CD14-positive monocyte (primary cell): ENCODE data around the gene SLC10A7. TPM values are rescaled to one million over a fixed set of nuclear protein-coding genes. Genes with fewer than 3 reads are reported as not detected.

ENCODE experiments used
- DNase-seq, 3 donors: peaks; one replicate each; pipeline ENCODE4 v3.0.0-alpha.2; 2011 to 2022
- H2AFZ ChIP-seq: 2 replicates; pipeline ENCODE4 v1.6.0; 2012; ENCODE audit warnings: mild to moderate bottlenecking, low read depth, low read length, inconsistent platforms; ENCODE audit not compliant: insufficient read depth, poor library complexity, severe bottlenecking
- H3K27ac ChIP-seq, 2 donors: 1 replicate in 1 of 2; 2 replicates in 1 of 2; pipeline ENCODE4 v1.5.1; 2012 to 2013; ENCODE audit warnings: low read length in 2 of 2, control low read depth in 1 of 2, inconsistent platforms in 1 of 2, low read depth in 1 of 2, mild to moderate bottlenecking in 1 of 2
- H3K27me3 ChIP-seq, 2 donors: one replicate each; pipeline versions ENCODE4 v1.6.0 to v1.6.1; 2011 to 2013; ENCODE audit warnings: low read length in 2 of 2; ENCODE audit not compliant: control insufficient read depth in 2 of 2, insufficient read depth in 2 of 2
- H3K36me3 ChIP-seq, 2 donors: replicated peaks in 1 of 2; 1 replicate in 1 of 2; 2 replicates in 1 of 2; pipeline versions ENCODE4 v1.5.1 to v1.6.1; 2012 to 2013; ENCODE audit warnings: low read length in 2 of 2, control low read depth in 1 of 2, inconsistent platforms in 1 of 2, mild to moderate bottlenecking in 1 of 2; ENCODE audit not compliant: insufficient read depth in 2 of 2, control insufficient read depth in 1 of 2
- H3K4me1 ChIP-seq, 2 donors: 1 replicate in 1 of 2; 2 replicates in 1 of 2; pipeline versions ENCODE4 v1.5.1 to v1.6.1; 2012 to 2013; ENCODE audit warnings: low read length in 2 of 2, control low read depth in 1 of 2, inconsistent platforms in 1 of 2, mild to moderate bottlenecking in 1 of 2, moderate library complexity in 1 of 2; ENCODE audit not compliant: insufficient read depth in 2 of 2, control insufficient read depth in 1 of 2
- H3K4me2 ChIP-seq: replicated peaks from 2 replicates; pipeline ENCODE3; 2012; ENCODE audit warnings: low read length, moderate library complexity, mild to moderate bottlenecking; ENCODE audit not compliant: poor library complexity, severe bottlenecking; ENCODE audit errors: extremely low read depth
- H3K4me3 ChIP-seq, 3 experiments: fragments of 200-600 bp in 1 of 3; sonication (generic) in 1 of 3; replicated peaks in 1 of 3; 1 replicate in 2 of 3; 2 replicates in 1 of 3; pipeline ENCODE4 v1.5.1; 2011 to 2013; ENCODE audit warnings: low read length in 3 of 3, mild to moderate bottlenecking in 3 of 3, control low read depth in 2 of 3, low read depth in 2 of 3, inconsistent platforms in 1 of 3, moderate library complexity in 1 of 3
- H3K79me2 ChIP-seq: 2 replicates; pipeline ENCODE4 v1.6.0; 2012; ENCODE audit warnings: mild to moderate bottlenecking, control low read depth, inconsistent platforms, low read length, moderate library complexity; ENCODE audit not compliant: insufficient read depth
- H3K9ac ChIP-seq: 2 replicates; pipeline ENCODE4 v1.6.0; 2017; ENCODE audit warnings: low read length, mild to moderate bottlenecking; ENCODE audit not compliant: insufficient read depth, poor library complexity, severe bottlenecking
- H3K9me3 ChIP-seq, 2 donors: replicated peaks in 1 of 2; 1 replicate in 1 of 2; 2 replicates in 1 of 2; pipeline versions ENCODE4 v1.5.1 to v1.6.1; 2012 to 2013; ENCODE audit warnings: low read length in 2 of 2, control low read depth in 1 of 2; ENCODE audit not compliant: control insufficient read depth in 1 of 2, insufficient read depth in 1 of 2
- H4K20me1 ChIP-seq: 2 replicates; pipeline ENCODE4 v1.6.0; 2012; ENCODE audit warnings: mild to moderate bottlenecking, low read length, control low read depth, moderate library complexity; ENCODE audit not compliant: insufficient read depth
- H3K27ac Mint-ChIP-seq, 7 donors: one replicate each; pipeline ENCODE4 v1.8.0; 2020; ENCODE audit warnings: mild to moderate bottlenecking in 7 of 7, mixed read lengths in 7 of 7, moderate library complexity in 6 of 7, inconsistent platforms in 2 of 7
- H3K27me3 Mint-ChIP-seq, 3 donors: one replicate each; pipeline ENCODE4 v1.8.0; 2021 to 2022; ENCODE audit warnings: low read depth in 3 of 3, mild to moderate bottlenecking in 3 of 3, mixed read lengths in 3 of 3, moderate library complexity in 3 of 3, inconsistent platforms in 1 of 3
- H3K36me3 Mint-ChIP-seq, 2 donors: one replicate each; pipeline ENCODE4 v1.8.0; 2020; ENCODE audit warnings: mixed read lengths in 2 of 2, inconsistent platforms in 1 of 2, mild to moderate bottlenecking in 1 of 2
- H3K4me1 Mint-ChIP-seq: one replicate; pipeline ENCODE4 v1.8.0; 2020; ENCODE audit warnings: mild to moderate bottlenecking, mixed read lengths
- H3K4me3 Mint-ChIP-seq, 2 donors: one replicate each; pipeline ENCODE4 v1.8.0; 2020; ENCODE audit warnings: mild to moderate bottlenecking in 2 of 2, mixed read lengths in 2 of 2, moderate library complexity in 1 of 2
- H3K9me3 Mint-ChIP-seq, 7 donors: one replicate each; pipeline ENCODE4 v1.8.0; 2020 to 2022; ENCODE audit warnings: mixed read lengths in 7 of 7, mild to moderate bottlenecking in 6 of 7, moderate library complexity in 6 of 7, inconsistent platforms in 2 of 7
- WGBS: methylation state at CpG from one replicate; pipeline ENCODE4 v1.1.5; 2013; ENCODE audit warnings: missing lambda C conversion rate; ENCODE audit not compliant: insufficient coverage; 5-methylcytosine and 5-hydroxymethylcytosine counted together
- intact Hi-C, 2 donors: fragments of 100-400 bp; cut with micrococcal nuclease; formaldehyde crosslinking; loops; one replicate each; pipeline versions ENCODE4 v1.15.0 to v1.15.1; 2023
- polyA plus RNA-seq, 3 donors: library from polyadenylated mRNA; depleted of rRNA in 1 of 3; unstranded in 2 of 3; stranded (reverse) in 1 of 3; fragments of 300-500 nt in 2 of 3; fragments of >200 nt in 1 of 3; fragmentation: Illumina TruSeq in 2 of 3; gene quantifications; 1 replicate in 2 of 3; 2 replicates in 1 of 3; pipeline ENCODE4 v1.2.3, GENCODE V29; 2012 to 2021
- TF ChIP-seq, protein P1 (sequence below): fragments of 200-600 bp; IDR thresholded peaks from one replicate; pipeline ENCODE4 v1.8.0; 2022; ENCODE audit warnings: antibody characterized with exemption, mild to moderate bottlenecking

Gene SLC10A7
- polyA plus RNA-seq, 3 donors, result 6.6 to 8.3 (median 6.8) TPM

DNA sequence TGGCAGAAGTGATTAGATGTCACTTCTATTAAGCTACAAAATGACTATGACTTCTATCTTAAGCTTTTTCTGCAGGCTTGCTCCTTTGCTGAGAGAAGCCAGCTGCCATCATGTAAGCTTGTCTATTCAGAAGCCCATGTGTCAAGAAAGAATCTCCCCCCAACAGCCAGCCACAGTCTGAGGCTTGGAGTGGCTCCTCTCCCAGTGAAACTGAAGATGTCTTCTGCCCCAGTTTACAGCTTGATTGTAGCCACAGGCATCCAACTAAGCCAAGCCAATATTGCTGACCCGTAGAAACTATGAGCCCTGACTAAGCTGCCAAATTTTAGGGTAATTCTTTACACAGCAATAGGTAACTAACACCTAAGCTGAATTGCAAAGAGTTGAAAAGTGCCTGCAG lies 26.7 kb upstream of the SLC10A7 start:
- H3K4me3 Mint-ChIP-seq, result no peak overlapping the region
- no peak overlapping the region for H3K27ac Mint-ChIP-seq
- H3K79me2 ChIP-seq, result no peaks in the 10 kb centered on the region
- no peak overlapping the region for H3K4me3 ChIP-seq
- H3K36me3 ChIP-seq, result no peaks in the 10 kb centered on the region
- H3K9ac ChIP-seq, result no peak overlapping the region
- H3K27me3 Mint-ChIP-seq, result peaks cover 0 to 2% (median 0%) of the 10 kb centered on the region in 3 donors
- no peaks in the 10 kb centered on the region for H3K4me1 ChIP-seq
- WGBS, result no CpG with 5 or more reads among the region's 1 CpG
- peaks cover 0 to 3% of the 10 kb centered on the region in 2 donors for H3K9me3 ChIP-seq
- intact Hi-C loops, result no loop called here
- H4K20me1 ChIP-seq, result no peaks in the 10 kb centered on the region
- TF ChIP-seq, protein P1, sequence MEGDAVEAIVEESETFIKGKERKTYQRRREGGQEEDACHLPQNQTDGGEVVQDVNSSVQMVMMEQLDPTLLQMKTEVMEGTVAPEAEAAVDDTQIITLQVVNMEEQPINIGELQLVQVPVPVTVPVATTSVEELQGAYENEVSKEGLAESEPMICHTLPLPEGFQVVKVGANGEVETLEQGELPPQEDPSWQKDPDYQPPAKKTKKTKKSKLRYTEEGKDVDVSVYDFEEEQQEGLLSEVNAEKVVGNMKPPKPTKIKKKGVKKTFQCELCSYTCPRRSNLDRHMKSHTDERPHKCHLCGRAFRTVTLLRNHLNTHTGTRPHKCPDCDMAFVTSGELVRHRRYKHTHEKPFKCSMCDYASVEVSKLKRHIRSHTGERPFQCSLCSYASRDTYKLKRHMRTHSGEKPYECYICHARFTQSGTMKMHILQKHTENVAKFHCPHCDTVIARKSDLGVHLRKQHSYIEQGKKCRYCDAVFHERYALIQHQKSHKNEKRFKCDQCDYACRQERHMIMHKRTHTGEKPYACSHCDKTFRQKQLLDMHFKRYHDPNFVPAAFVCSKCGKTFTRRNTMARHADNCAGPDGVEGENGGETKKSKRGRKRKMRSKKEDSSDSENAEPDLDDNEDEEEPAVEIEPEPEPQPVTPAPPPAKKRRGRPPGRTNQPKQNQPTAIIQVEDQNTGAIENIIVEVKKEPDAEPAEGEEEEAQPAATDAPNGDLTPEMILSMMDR, result no peak
- DNase-seq, result no peak
- peaks cover 3 to 11% (median 8%) of the 10 kb centered on the region in 7 donors for H3K9me3 Mint-ChIP-seq
- no peak overlapping the region for H3K4me2 ChIP-seq
- H3K4me1 Mint-ChIP-seq, result peaks cover 2% of the 10 kb centered on the region
- no peak overlapping the region for H3K27ac ChIP-seq
- H2AFZ ChIP-seq, result no peak overlapping the region
- H3K36me3 Mint-ChIP-seq, result no peaks in the 10 kb centered on the region
- no peaks in the 10 kb centered on the region for H3K27me3 ChIP-seq

DNA sequence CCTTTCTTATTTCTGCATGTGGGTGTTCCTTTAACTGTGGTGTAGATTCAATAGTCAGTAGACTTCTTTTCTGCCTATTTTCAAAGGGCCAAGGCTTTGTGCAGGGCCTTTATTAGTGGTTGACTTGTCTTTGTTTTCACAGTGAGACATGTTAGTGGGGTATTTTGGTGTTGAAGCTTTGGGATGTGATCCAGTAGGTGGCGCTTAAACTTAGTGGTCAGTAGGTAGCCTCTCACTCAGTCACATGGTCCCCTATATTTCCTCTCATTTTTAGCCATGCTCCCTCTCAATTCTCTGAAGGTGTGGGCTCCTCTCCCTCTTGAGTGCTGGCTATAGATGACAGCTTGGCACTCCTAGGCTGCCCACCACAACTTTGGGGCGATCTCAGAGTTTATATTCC lies 23.4 kb upstream of the SLC10A7 start:
- Histone ChIP-seq H3K4me2 (no peak overlapping the region), H2AFZ (no peak overlapping the region), H3K27me3 (no peaks in the 10 kb centered on the region), H3K36me3 (no peaks in the 10 kb centered on the region), H4K20me1 (no peaks in the 10 kb centered on the region), H3K9ac (no peak overlapping the region), H3K9me3 (peaks cover 0 to 3% of the 10 kb centered on the region in 2 donors), H3K4me1 (no peaks in the 10 kb centered on the region), H3K79me2 (no peaks in the 10 kb centered on the region), H3K4me3 (no peak overlapping the region), H3K27ac (no peak overlapping the region)
- TF ChIP-seq, protein P1, result no peak
- Mint-ChIP-seq H3K9me3 (peaks cover 6 to 26% (median 14%) of the 10 kb centered on the region in 7 donors), H3K4me3 (no peak overlapping the region), H3K27me3 (peaks cover 2 to 4% (median 2%) of the 10 kb centered on the region in 3 donors), H3K4me1 (peaks cover 2% of the 10 kb centered on the region), H3K36me3 (no peaks in the 10 kb centered on the region), H3K27ac (no peak overlapping the region)
- DNase-seq, result no peak
- intact Hi-C loops, result no loop called here
- WGBS, result no CpG with 5 or more reads among the region's 2 CpGs
